IMR-90 (cell line): ENCODE results near the gene SLC39A11. TPM values are rescaled to one million over a fixed set of nuclear protein-coding genes. Genes with fewer than 3 reads are reported as not detected.

ENCODE experiments used
- ATAC-seq: fragments of 200-7000 bp; cut with Tn5 transposase; 2 replicates; pipeline ENCODE4 v1.9.1; 2020; ENCODE audit warnings: low read depth, mild to moderate bottlenecking, moderate library complexity
- BruUV-seq: library from RNA; stranded (reverse); fragments of 400-500 nt; replicated peaks from 2 replicates; lab custom pipeline; 2021; lab: Mats Ljungman, UMichigan
- CTCF ChIA-PET: fragments of 300-600 bp; formaldehyde crosslinking; extraction: SDS; loops from one replicate; lab custom pipeline; 2021; ENCODE audit warnings: antibody characterized with exemption; lab: Yijun Ruan, JAX
- POLR2A ChIA-PET: fragments of 300-600 bp; sonication (Branson Sonifier 250); formaldehyde crosslinking; loops from one replicate; lab custom pipeline; 2022; ENCODE audit warnings: antibody characterized with exemption; ENCODE audit not compliant: unreplicated experiment; lab: Charles Lee
- DNase-seq: peaks from one replicate; pipeline ENCODE4 v3.0.0; 2013
- H2AFZ ChIP-seq: replicated peaks from 2 replicates; pipeline ENCODE3; 2013; ENCODE audit warnings: low read length, mild to moderate bottlenecking; ENCODE audit not compliant: poor library complexity
- H2AK5ac ChIP-seq: 2 replicates; pipeline ENCODE4 v1.6.1; 2013; ENCODE audit warnings: low read depth, low read length, inconsistent platforms
- H2AK9ac ChIP-seq: replicated peaks from 2 replicates; pipeline ENCODE3; 2013; ENCODE audit warnings: mild to moderate bottlenecking, low read depth, low read length, moderate library complexity; ENCODE audit not compliant: poor library complexity
- H2BK120ac ChIP-seq: 2 replicates; pipeline ENCODE4 v1.6.1; 2013; ENCODE audit warnings: low read depth, low read length, inconsistent platforms
- H2BK15ac ChIP-seq: 3 replicates; pipeline ENCODE4 v1.6.1; 2013; ENCODE audit warnings: low read depth, low read length, inconsistent platforms
- H2BK20ac ChIP-seq: 2 replicates; pipeline ENCODE4 v1.6.1; 2013; ENCODE audit warnings: low read depth, mild to moderate bottlenecking, inconsistent platforms, low read length, moderate library complexity
- H2BK5ac ChIP-seq: 2 replicates; pipeline ENCODE4 v1.6.1; 2013; ENCODE audit warnings: mild to moderate bottlenecking, low read depth, low read length, inconsistent platforms; ENCODE audit not compliant: poor library complexity, severe bottlenecking
- H3K14ac ChIP-seq: replicated peaks from 2 replicates; pipeline ENCODE4 v1.6.1; 2013; ENCODE audit warnings: low read depth, low read length, inconsistent platforms
- H3K18ac ChIP-seq: 2 replicates; pipeline ENCODE4 v1.6.1; 2013; ENCODE audit warnings: low read depth, low read length, control low read depth
- H3K23ac ChIP-seq: 2 replicates; pipeline ENCODE4 v1.6.1; 2013; ENCODE audit warnings: low read depth, low read length, inconsistent platforms
- H3K27ac ChIP-seq: 2 replicates; pipeline ENCODE4 v1.5.1; 2013; ENCODE audit warnings: mild to moderate bottlenecking, control low read depth, low read length; ENCODE audit not compliant: insufficient read depth
- H3K27me3 ChIP-seq: 2 replicates; pipeline ENCODE4 v1.6.1; 2013; ENCODE audit warnings: low read length; ENCODE audit not compliant: control insufficient read depth, insufficient read depth
- H3K36me3 ChIP-seq: 2 replicates; pipeline ENCODE4 v1.6.1; 2013; ENCODE audit warnings: low read length, mixed read lengths; ENCODE audit not compliant: control insufficient read depth, insufficient read depth
- H3K4ac ChIP-seq: 2 replicates; pipeline ENCODE4 v1.6.1; 2013; ENCODE audit warnings: low read depth, low read length, inconsistent platforms
- H3K4me1 ChIP-seq: 2 replicates; pipeline ENCODE4 v1.6.1; 2013; ENCODE audit warnings: low read length, mixed read lengths; ENCODE audit not compliant: control insufficient read depth, insufficient read depth
- H3K4me2 ChIP-seq: 2 replicates; pipeline ENCODE4 v1.6.1; 2013; ENCODE audit warnings: low read depth, mild to moderate bottlenecking, control low read depth, low read length, moderate library complexity
- H3K4me3 ChIP-seq: 2 replicates; pipeline ENCODE4 v1.5.1; 2013; ENCODE audit warnings: low read depth, mild to moderate bottlenecking, control low read depth, low read length, moderate library complexity; ENCODE audit not compliant: insufficient read depth
- H3K56ac ChIP-seq: 2 replicates; pipeline ENCODE4 v1.6.1; 2013; ENCODE audit warnings: low read length, inconsistent platforms; ENCODE audit not compliant: insufficient read depth; ENCODE audit errors: extremely low read depth
- H3K79me1 ChIP-seq, 2 experiments: 2 replicates each; pipeline ENCODE4 v1.6.1; 2013; ENCODE audit warnings: low read length in 2 of 2, inconsistent platforms in 1 of 2, low read depth in 1 of 2
- H3K9ac ChIP-seq: 2 replicates; pipeline ENCODE4 v1.6.1; 2013; ENCODE audit warnings: low read depth, low read length, control low read depth
- H3K9me1 ChIP-seq: 2 replicates; pipeline ENCODE4 v1.6.1; 2013; ENCODE audit warnings: low read length, inconsistent platforms; ENCODE audit not compliant: insufficient read depth
- H3K9me3 ChIP-seq: 2 replicates; pipeline ENCODE4 v1.6.1; 2013; ENCODE audit warnings: low read length; ENCODE audit not compliant: control insufficient read depth, insufficient read depth
- H4K20me1 ChIP-seq: 2 replicates; pipeline ENCODE4 v1.6.1; 2013; ENCODE audit warnings: low read length, inconsistent platforms; ENCODE audit not compliant: insufficient read depth
- H4K5ac ChIP-seq: 2 replicates; pipeline ENCODE4 v1.6.1; 2013; ENCODE audit warnings: mild to moderate bottlenecking, low read depth, low read length, control low read depth
- H4K8ac ChIP-seq, 2 experiments: 2 replicates each; pipeline ENCODE4 v1.6.1; 2013; ENCODE audit warnings: low read depth in 2 of 2, low read length in 2 of 2, control low read depth in 1 of 2, inconsistent platforms in 1 of 2
- H4K91ac ChIP-seq: 2 replicates; pipeline ENCODE4 v1.6.1; 2013; ENCODE audit warnings: low read depth, low read length, inconsistent platforms; ENCODE audit not compliant: insufficient read depth
- BHLHE40 ChIP-seq: fragments of 150-350 bp; IDR thresholded peaks from 2 replicates; pipeline ENCODE4 v1.6.1; 2016; ENCODE audit warnings: mild to moderate bottlenecking, low read depth, low read length
- CEBPB ChIP-seq: IDR thresholded peaks from 2 replicates; pipeline ENCODE4 v1.6.1; 2012; ENCODE audit warnings: low read depth, low read length, improper control_type of control experiment
- CHD1 ChIP-seq: IDR thresholded peaks from 2 replicates; pipeline ENCODE4 v1.6.1; 2012; ENCODE audit warnings: low read depth, low read length, improper control_type of control experiment
- CTCF ChIP-seq: conservative IDR thresholded peaks from 2 replicates; pipeline ENCODE4 v1.5.1; 2012; ENCODE audit warnings: mild to moderate bottlenecking, low read depth, low read length, improper control_type of control experiment
- MAZ ChIP-seq: IDR thresholded peaks from 2 replicates; pipeline ENCODE4 v1.6.1; 2012; ENCODE audit warnings: low read depth, mild to moderate bottlenecking, low read length, improper control_type of control experiment, moderate library complexity, borderline replicate concordance
- NFE2L2 ChIP-seq: fragments of 150-350 bp; IDR thresholded peaks from 2 replicates; pipeline ENCODE4 v1.6.1; 2016; ENCODE audit warnings: low read depth, mild to moderate bottlenecking, low read length
- POLR2A ChIP-seq: IDR thresholded peaks from 2 replicates; pipeline ENCODE4 v1.6.1; 2012; ENCODE audit warnings: mild to moderate bottlenecking, low read depth, low read length
- RAD21 ChIP-seq: IDR thresholded peaks from 2 replicates; pipeline ENCODE4 v1.6.1; 2012; ENCODE audit warnings: low read length, improper control_type of control experiment
- SMC3 ChIP-seq: fragments of 150-350 bp; IDR thresholded peaks from 2 replicates; pipeline ENCODE4 v1.6.1; 2016; ENCODE audit warnings: low read depth, mild to moderate bottlenecking, antibody characterized with exemption, low read length, moderate library complexity
- USF2 ChIP-seq: fragments of 150-350 bp; IDR thresholded peaks from 2 replicates; pipeline ENCODE4 v1.6.1; 2017; ENCODE audit warnings: mild to moderate bottlenecking, antibody characterized with exemption, low read length, low read depth
- WGBS, 2 experiments: methylation state at CpG; one replicate each; pipeline versions ENCODE4 v1.1.5 to v1.1.7; 2013; ENCODE audit warnings: missing lambda C conversion rate in 2 of 2; ENCODE audit not compliant: insufficient read length in 1 of 2; ENCODE audit errors: extremely low coverage in 2 of 2; 5-methylcytosine and 5-hydroxymethylcytosine counted together
- dilution Hi-C: fragments of 300-500 bp; cut with HindIII; formaldehyde crosslinking; loops from one replicate; pipeline ENCODE4 v1.14.3; 2018; ENCODE audit warnings: low sequenced_read_pairs; ENCODE audit not compliant: unreplicated experiment
- in situ Hi-C: fragments of 300-500 bp; cut with MboI; formaldehyde crosslinking; loops from 3 replicates; pipeline ENCODE4 v1.14.3; 2019; ENCODE audit warnings: low sequenced_read_pairs, inconsistent platforms, mixed read lengths
- intact Hi-C: fragments of 100-400 bp; cut with micrococcal nuclease; formaldehyde crosslinking; loops from 2 replicates; pipeline ENCODE4 v1.10.0; 2022
- polyA plus RNA-seq, 3 experiments: library from polyadenylated mRNA; depleted of rRNA; stranded (reverse); fragments of >200 nt; gene quantifications; 2 replicates each; pipeline ENCODE4 v1.2.3, GENCODE V29; 2012; ENCODE audit warnings: low replicate concordance in 1 of 3
- total RNA-seq: library from RNA; depleted of rRNA; stranded (reverse); fragments of >200 nt; gene quantifications from 2 replicates; pipeline ENCODE4 v1.2.3, GENCODE V29; 2012

SLC39A11 gene
- total and polyA plus RNA-seq, 2 of the 4 experiments (the other 2 are of a cell fraction): 8.8 to 14.3 TPM

- Histone ChIP-seq H3K79me1 (no peaks in the 10 kb centered on the region), H2AK9ac (no peak overlapping the region), H3K4me1 (peaks cover 2% of the 10 kb centered on the region; the same call in 1 of the 2 replicates), H3K9me3 (no peaks in the 10 kb centered on the region), H3K4ac (no peak overlapping the region), H2AK5ac (no peak overlapping the region), H3K4me3 (no peak overlapping the region), H4K8ac (no peak overlapping the region), H3K56ac (no peak overlapping the region), H2BK15ac (no peak overlapping the region), H3K4me2 (no peak overlapping the region), H4K5ac (no peak overlapping the region), H2BK5ac (no peak overlapping the region), H3K23ac (no peak overlapping the region), H3K18ac (no peak overlapping the region), H3K27ac (no peak overlapping the region), H2AFZ (no peak overlapping the region), H3K27me3 (no peaks in the 10 kb centered on the region), H2BK20ac (no peak overlapping the region), H3K36me3 (no peaks in the 10 kb centered on the region; the same call in 1 of the 2 replicates), H2BK120ac (no peak overlapping the region), H4K20me1 (no peaks in the 10 kb centered on the region), H4K91ac (no peak overlapping the region), H3K14ac (no peak overlapping the region), H3K9ac (no peak overlapping the region), H3K9me1 (0 out of 2 replicates have a peak, but pooled peaks cover 3% of the 10 kb centered on the region)
- whole genome bisulfite sequencing, 2 experiments: 81% methylated on average over 5 of the region's 10 CpGs; no CpG with 5 or more reads in 1 of the 2 experiments
- no peak for DNase-seq
- dilution Hi-C loops: no loop called here
- BruUV-seq: no TSS peak
- CTCF ChIA-PET: interaction anchor here (0.5 kb wide), 1 partner anchor 352 kb away, joined by 3 read pairs; no protein-coding TSS in a partner anchor
- in situ Hi-C loops: no loop called here
- POLR2A ChIA-PET: no interaction called here
- intact Hi-C loops: no loop called here
- TF ChIP-seq NFE2L2 (no peak), MAZ (no peak), USF2 (no peak), SMC3 (no peak), RAD21 (no peak), CTCF (no peak), CEBPB (no peak), BHLHE40 (no peak), CHD1 (no peak), POLR2A (no peak)
- no peak for ATAC-seq
Measured at GRCh38 chr17:72734613-72735012, 357.9 kb downstream of the SLC39A11 start.
